ENCODE data around the gene SLC25A48.
"Not testable (repeated sequence)": the region's sequence is repeated elsewhere in the genome, so short reads cannot be mapped to it uniquely, and the experiment has no call there.

The SLC25A48 gene

GRCh38 chr5:135850231-135850630, 15.8 kb downstream of the SLC25A48 start:
- Histone ChIP-seq H3K36me3 (no peaks in the 10 kb centered on the region), H3K9me3 (no peaks in the 10 kb centered on the region), H3K4me3 (ENCODE audit: low read depth, low read length) (no peak overlapping the region), H3K27me3 (no peaks in the 10 kb centered on the region), H3K4me1 (no peaks in the 10 kb centered on the region)
- no peak for TF ChIP-seq CTCF (IDR thresholded peaks at IDR 0.05; ENCODE audit: low read depth, low read length)
- DNase-seq = no peak

GRCh38 chr5:135850671-135851070, 16.2 kb downstream of the SLC25A48 start:
- no peaks in the 10 kb centered on the region for H3K36me3 ChIP-seq
- H3K4me3 ChIP-seq (ENCODE audit: low read depth, low read length) = no peak overlapping the region
- no peak for TF ChIP-seq CTCF (IDR thresholded peaks at IDR 0.05; ENCODE audit: low read depth, low read length)
- DNase-seq = no peak
- no peaks in the 10 kb centered on the region for H3K9me3 ChIP-seq
- no peaks in the 10 kb centered on the region for H3K4me1 ChIP-seq
- H3K27me3 ChIP-seq = no peaks in the 10 kb centered on the region

- TF ChIP-seq CTCF (IDR thresholded peaks at IDR 0.05; ENCODE audit: low read depth, low read length) = no peak
- no peak for DNase-seq
These were observed 16.9 kb downstream of the SLC25A48 start for GRCh38 chr5:135851186-135851914.

GRCh38 chr5:135851915-135852845, 17.7 kb downstream of the SLC25A48 start:
- no peak for TF ChIP-seq CTCF (IDR thresholded peaks at IDR 0.05; ENCODE audit: low read depth, low read length)
- no peaks in the 10 kb centered on the region for H3K9me3 ChIP-seq
- DNase-seq = no peak
- H3K27me3 ChIP-seq = no peaks in the 10 kb centered on the region
- no peaks in the 10 kb centered on the region for H3K36me3 ChIP-seq
- H3K4me1 ChIP-seq = no peaks in the 10 kb centered on the region
- no peak overlapping the region for H3K4me3 ChIP-seq (ENCODE audit: low read depth, low read length)

More at GRCh38 chr5:135851186-135851914, 16.9 kb downstream of the SLC25A48 start:
- H3K4me3 ChIP-seq (ENCODE audit: low read depth, low read length) = no peak overlapping the region
- no peaks in the 10 kb centered on the region for H3K9me3 ChIP-seq
- H3K36me3 ChIP-seq = no peaks in the 10 kb centered on the region
- H3K27me3 ChIP-seq = no peaks in the 10 kb centered on the region
- no peaks in the 10 kb centered on the region for H3K4me1 ChIP-seq

GRCh38 chr5:135857630-135858311, 23.3 kb downstream of the SLC25A48 start:
- Histone ChIP-seq H3K9me3 (no peaks in the 10 kb centered on the region), H3K36me3 (no peaks in the 10 kb centered on the region), H3K4me1 (no peaks in the 10 kb centered on the region), H3K4me3 (ENCODE audit: low read depth, low read length) (no peak overlapping the region), H3K27me3 (no peaks in the 10 kb centered on the region)
- no peak for TF ChIP-seq CTCF (IDR thresholded peaks at IDR 0.05; ENCODE audit: low read depth, low read length)
- DNase-seq = no peak

- not testable (repeated sequence) for DNase-seq; H3K4me3 ChIP-seq (ENCODE audit: low read depth, low read length); H3K27me3 ChIP-seq; H3K9me3 ChIP-seq; H3K36me3 ChIP-seq; H3K4me1 ChIP-seq
These were observed 24.7 kb downstream of the SLC25A48 start for GRCh38 chr5:135859186-135859585.

Data from BE2C (cell line).